Vagina (tissue), 2 donors: ENCODE data around the gene POLG2.

Experiments
- POLR2A ChIP-seq, 2 donors: fragments of 450-650 bp; IDR thresholded peaks; one replicate each; pipeline ENCODE4 v1.6.1; 2017; ENCODE audit warnings: antibody characterized with exemption in 2 of 2, mild to moderate bottlenecking in 2 of 2, moderate library complexity in 2 of 2
- TF ChIP-seq, protein P1 (sequence below), 3 experiments: fragments of 450-650 bp in 2 of 3; fragments of 200-600 bp in 1 of 3; sonication (generic) in 1 of 3; IDR thresholded peaks; one replicate each; pipeline ENCODE4 v1.5.1; 2017 to 2019; ENCODE audit warnings: antibody characterized with exemption in 3 of 3, mild to moderate bottlenecking in 2 of 3, moderate library complexity in 2 of 3

DNA sequence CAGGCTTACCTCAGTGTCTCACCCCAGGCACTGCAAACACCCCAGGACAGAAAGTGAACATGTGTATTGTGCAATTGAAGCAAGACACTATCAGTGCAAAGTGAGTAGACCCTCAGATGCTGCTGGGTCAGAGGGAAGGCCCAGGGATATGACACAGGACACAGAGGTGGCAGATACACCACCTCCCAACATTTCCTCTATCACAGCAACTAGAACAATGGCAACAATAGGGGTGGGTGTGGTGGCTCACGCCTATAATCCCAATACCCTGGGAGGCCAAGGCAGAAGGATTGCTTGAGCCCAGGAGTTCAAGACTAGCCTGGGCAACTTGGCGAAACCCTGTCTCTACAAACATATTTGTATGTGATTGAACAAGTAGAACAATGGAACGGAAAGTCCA lies 25.4 kb downstream of the POLG2 start:
- TF ChIP-seq POLR2A (IDR thresholded peaks at IDR 0.05): no peak
- TF ChIP-seq, protein P1, sequence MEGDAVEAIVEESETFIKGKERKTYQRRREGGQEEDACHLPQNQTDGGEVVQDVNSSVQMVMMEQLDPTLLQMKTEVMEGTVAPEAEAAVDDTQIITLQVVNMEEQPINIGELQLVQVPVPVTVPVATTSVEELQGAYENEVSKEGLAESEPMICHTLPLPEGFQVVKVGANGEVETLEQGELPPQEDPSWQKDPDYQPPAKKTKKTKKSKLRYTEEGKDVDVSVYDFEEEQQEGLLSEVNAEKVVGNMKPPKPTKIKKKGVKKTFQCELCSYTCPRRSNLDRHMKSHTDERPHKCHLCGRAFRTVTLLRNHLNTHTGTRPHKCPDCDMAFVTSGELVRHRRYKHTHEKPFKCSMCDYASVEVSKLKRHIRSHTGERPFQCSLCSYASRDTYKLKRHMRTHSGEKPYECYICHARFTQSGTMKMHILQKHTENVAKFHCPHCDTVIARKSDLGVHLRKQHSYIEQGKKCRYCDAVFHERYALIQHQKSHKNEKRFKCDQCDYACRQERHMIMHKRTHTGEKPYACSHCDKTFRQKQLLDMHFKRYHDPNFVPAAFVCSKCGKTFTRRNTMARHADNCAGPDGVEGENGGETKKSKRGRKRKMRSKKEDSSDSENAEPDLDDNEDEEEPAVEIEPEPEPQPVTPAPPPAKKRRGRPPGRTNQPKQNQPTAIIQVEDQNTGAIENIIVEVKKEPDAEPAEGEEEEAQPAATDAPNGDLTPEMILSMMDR (IDR thresholded peaks at IDR 0.05): no peak
